ENCODE results near the gene KCNAB1.

Gene KCNAB1

GRCh38 chr3:156140001-156140595 is 19.7 kb downstream of the KCNAB1 start:
- TF ChIP-seq FOXP2 (optimal IDR thresholded peaks at IDR 0.05; ENCODE audit: borderline replicate concordance, extremely low read depth, extremely low read length, insufficient read depth) (no peak), SIN3A (IDR thresholded peaks at IDR 0.05; ENCODE audit: borderline replicate concordance, insufficient read depth, low read length) (no peak), POLR2AphosphoS5 (IDR thresholded peaks at IDR 0.05; ENCODE audit: low read depth, low read length) (no peak), TAF1 (IDR thresholded peaks at IDR 0.05; ENCODE audit: borderline replicate concordance, insufficient read depth, low read length) (no peak)
- TF ChIP-seq, protein P1, sequence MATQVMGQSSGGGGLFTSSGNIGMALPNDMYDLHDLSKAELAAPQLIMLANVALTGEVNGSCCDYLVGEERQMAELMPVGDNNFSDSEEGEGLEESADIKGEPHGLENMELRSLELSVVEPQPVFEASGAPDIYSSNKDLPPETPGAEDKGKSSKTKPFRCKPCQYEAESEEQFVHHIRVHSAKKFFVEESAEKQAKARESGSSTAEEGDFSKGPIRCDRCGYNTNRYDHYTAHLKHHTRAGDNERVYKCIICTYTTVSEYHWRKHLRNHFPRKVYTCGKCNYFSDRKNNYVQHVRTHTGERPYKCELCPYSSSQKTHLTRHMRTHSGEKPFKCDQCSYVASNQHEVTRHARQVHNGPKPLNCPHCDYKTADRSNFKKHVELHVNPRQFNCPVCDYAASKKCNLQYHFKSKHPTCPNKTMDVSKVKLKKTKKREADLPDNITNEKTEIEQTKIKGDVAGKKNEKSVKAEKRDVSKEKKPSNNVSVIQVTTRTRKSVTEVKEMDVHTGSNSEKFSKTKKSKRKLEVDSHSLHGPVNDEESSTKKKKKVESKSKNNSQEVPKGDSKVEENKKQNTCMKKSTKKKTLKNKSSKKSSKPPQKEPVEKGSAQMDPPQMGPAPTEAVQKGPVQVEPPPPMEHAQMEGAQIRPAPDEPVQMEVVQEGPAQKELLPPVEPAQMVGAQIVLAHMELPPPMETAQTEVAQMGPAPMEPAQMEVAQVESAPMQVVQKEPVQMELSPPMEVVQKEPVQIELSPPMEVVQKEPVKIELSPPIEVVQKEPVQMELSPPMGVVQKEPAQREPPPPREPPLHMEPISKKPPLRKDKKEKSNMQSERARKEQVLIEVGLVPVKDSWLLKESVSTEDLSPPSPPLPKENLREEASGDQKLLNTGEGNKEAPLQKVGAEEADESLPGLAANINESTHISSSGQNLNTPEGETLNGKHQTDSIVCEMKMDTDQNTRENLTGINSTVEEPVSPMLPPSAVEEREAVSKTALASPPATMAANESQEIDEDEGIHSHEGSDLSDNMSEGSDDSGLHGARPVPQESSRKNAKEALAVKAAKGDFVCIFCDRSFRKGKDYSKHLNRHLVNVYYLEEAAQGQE (IDR thresholded peaks at IDR 0.05; ENCODE audit: insufficient read depth in 1 of 2, low read depth in 2 of 2, low read length in 2 of 2): no peak

DNA sequence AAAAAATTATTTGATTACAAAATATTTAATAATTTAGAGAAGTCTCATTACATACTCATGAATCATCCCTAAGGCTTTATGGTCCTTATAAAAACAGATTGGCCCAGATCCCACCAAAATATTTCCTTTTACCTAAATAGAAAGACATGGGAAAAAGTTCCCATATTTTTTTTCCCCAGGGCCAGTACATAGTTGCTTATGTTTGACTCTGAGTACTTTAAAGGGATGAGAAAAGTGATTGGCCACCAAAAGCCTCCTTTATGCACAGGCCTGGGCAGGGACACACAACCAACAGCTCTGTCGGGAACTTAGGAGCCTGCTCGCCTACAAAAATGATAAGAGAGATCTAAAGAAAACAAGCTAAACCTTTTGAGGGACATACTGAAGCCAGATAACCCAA is 22.3 kb downstream of the KCNAB1 start:
- no peak for TF ChIP-seq FOXP2 (optimal IDR thresholded peaks at IDR 0.05; ENCODE audit: borderline replicate concordance, extremely low read depth, extremely low read length, insufficient read depth)
- TF ChIP-seq, protein P1 (IDR thresholded peaks at IDR 0.05; ENCODE audit: insufficient read depth in 1 of 2, low read depth in 2 of 2, low read length in 2 of 2): no peak
- no peak for TF ChIP-seq TAF1 (IDR thresholded peaks at IDR 0.05; ENCODE audit: borderline replicate concordance, insufficient read depth, low read length)
- TF ChIP-seq SIN3A (IDR thresholded peaks at IDR 0.05; ENCODE audit: borderline replicate concordance, insufficient read depth, low read length): no peak
- TF ChIP-seq POLR2AphosphoS5 (IDR thresholded peaks at IDR 0.05; ENCODE audit: low read depth, low read length): no peak

DNA sequence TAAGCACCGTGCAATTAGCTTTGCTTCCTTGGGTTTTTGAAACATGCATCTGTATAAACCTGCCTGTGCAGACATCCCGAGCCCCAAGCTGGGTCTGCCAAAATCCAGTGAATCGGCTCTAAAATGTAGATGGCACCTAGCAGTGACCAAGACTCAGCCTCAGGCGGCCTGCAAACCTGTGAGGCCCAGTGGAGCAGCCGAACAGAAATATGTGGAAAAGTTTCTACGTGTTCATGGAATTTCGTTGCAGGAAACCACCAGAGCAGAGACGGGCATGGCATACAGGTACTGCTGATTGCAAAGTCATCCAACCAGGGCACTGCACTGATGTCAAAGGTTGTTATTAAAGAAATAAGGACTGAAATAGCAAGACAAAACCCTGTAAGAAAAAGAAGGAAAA is 22.8 kb downstream of the KCNAB1 start:
- TF ChIP-seq SIN3A (IDR thresholded peaks at IDR 0.05; ENCODE audit: borderline replicate concordance, insufficient read depth, low read length): no peak
- TF ChIP-seq, protein P1 (IDR thresholded peaks at IDR 0.05; ENCODE audit: insufficient read depth in 1 of 2, low read depth in 2 of 2, low read length in 2 of 2): no peak
- no peak for TF ChIP-seq TAF1 (IDR thresholded peaks at IDR 0.05; ENCODE audit: borderline replicate concordance, insufficient read depth, low read length)
- no peak for TF ChIP-seq POLR2AphosphoS5 (IDR thresholded peaks at IDR 0.05; ENCODE audit: low read depth, low read length)
- no peak for TF ChIP-seq FOXP2 (optimal IDR thresholded peaks at IDR 0.05; ENCODE audit: borderline replicate concordance, extremely low read depth, extremely low read length, insufficient read depth)

DNA sequence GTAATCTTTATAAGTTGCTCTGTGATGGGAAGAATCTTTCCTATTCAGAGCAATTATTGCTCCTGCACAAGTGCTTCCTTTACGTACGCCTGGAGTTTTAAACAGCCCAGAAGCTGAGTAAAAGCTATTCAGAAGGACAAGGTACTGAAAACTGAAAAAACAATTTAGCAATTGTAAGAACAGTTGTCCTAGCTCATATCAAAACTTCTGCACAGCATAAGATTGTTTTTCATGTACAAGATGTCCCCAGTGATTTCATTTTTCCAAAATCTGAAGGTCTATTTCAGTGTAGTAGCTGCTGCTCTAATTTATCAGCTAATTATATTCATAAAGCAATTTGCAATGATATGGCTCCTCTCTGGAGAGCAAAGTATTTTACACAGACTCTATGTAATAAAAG is 23.7 kb downstream of the KCNAB1 start:
- TF ChIP-seq TAF1 (IDR thresholded peaks at IDR 0.05; ENCODE audit: borderline replicate concordance, insufficient read depth, low read length) (no peak), POLR2AphosphoS5 (IDR thresholded peaks at IDR 0.05; ENCODE audit: low read depth, low read length) (no peak), SIN3A (IDR thresholded peaks at IDR 0.05; ENCODE audit: borderline replicate concordance, insufficient read depth, low read length) (no peak), FOXP2 (optimal IDR thresholded peaks at IDR 0.05; ENCODE audit: borderline replicate concordance, extremely low read depth, extremely low read length, insufficient read depth) (no peak)
- TF ChIP-seq, protein P1 (IDR thresholded peaks at IDR 0.05; ENCODE audit: insufficient read depth in 1 of 2, low read depth in 2 of 2, low read length in 2 of 2): no peak

Data from PFSK-1 (cell line).